ENCODE results near the gene SNRPA1. TPM values are rescaled to one million over a fixed set of nuclear protein-coding genes. Genes with fewer than 3 reads are reported as not detected.

Gene SNRPA1
- total RNA-seq, 1 donor from 2014 or later = 26.8 TPM

DNA sequence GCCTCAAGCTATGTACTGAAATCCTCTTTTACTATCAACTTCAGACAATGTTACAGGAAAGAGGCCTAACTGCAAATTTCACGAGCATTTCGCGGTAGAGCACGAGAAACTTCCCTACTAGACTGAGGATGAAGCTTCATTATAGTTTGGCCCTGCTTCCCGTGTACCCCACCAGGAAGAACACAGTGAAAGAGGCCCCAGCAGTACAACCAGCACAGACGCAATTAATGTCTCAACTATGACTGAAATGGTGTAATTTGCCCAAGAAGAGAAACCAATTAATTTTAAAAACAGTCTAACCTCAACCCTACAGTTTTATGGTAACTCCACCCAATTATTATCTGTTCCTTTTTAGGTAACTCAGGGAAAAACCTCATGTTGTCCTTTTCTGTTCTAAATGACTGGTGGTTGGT is 55.3 kb downstream of the SNRPA1 start:
- Histone ChIP-seq H3K4me3 (no peak overlapping the region), H3K9me3 (replicated peaks) (no peaks in the 10 kb centered on the region), H3K36me3 (peaks cover 12% of the 10 kb centered on the region), H3K4me1 (peaks cover 73% of the 10 kb centered on the region), H3K27me3 (ENCODE audit: low read depth) (no peaks in the 10 kb centered on the region), H3K27ac (replicated peaks) (peak overlapping the region; percentile 45)
- DNase-seq = no peak
- intact Hi-C loops (cut with micrococcal nuclease) = loop anchor here (10.0 kb wide), 1 partner anchor 115 kb away; no protein-coding TSS in a partner anchor
- TF ChIP-seq, protein P1, sequence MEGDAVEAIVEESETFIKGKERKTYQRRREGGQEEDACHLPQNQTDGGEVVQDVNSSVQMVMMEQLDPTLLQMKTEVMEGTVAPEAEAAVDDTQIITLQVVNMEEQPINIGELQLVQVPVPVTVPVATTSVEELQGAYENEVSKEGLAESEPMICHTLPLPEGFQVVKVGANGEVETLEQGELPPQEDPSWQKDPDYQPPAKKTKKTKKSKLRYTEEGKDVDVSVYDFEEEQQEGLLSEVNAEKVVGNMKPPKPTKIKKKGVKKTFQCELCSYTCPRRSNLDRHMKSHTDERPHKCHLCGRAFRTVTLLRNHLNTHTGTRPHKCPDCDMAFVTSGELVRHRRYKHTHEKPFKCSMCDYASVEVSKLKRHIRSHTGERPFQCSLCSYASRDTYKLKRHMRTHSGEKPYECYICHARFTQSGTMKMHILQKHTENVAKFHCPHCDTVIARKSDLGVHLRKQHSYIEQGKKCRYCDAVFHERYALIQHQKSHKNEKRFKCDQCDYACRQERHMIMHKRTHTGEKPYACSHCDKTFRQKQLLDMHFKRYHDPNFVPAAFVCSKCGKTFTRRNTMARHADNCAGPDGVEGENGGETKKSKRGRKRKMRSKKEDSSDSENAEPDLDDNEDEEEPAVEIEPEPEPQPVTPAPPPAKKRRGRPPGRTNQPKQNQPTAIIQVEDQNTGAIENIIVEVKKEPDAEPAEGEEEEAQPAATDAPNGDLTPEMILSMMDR (IDR thresholded peaks at IDR 0.05; ENCODE audit: borderline replicate concordance) = no peak

DNA sequence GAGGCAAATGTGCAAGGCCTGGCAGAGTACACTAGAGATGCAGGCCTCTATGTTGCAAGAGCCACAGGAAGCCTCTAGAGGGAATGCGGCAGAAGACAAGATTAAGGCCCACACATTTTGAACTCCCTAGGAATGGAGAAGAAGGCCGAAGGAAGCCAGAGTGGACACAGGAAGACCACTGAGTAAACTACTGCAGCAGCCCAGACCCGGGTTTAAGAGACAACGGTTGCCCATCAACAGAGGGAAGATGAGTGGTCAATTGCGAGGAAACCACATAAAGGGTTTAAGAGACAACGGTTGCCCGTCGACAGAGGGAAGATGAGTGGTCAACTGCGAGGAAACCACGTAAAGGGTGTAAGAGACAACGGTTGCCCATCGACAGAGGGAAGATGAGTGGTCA is 57.8 kb downstream of the SNRPA1 start:
- H3K9me3 ChIP-seq (replicated peaks) = no peaks in the 10 kb centered on the region
- intact Hi-C loops (cut with micrococcal nuclease) = no loop called here
- no peaks in the 10 kb centered on the region for H3K27me3 ChIP-seq (ENCODE audit: low read depth)
- DNase-seq = no peak
- H3K36me3 ChIP-seq = peaks cover 19% of the 10 kb centered on the region
- TF ChIP-seq, protein P1 (IDR thresholded peaks at IDR 0.05; ENCODE audit: borderline replicate concordance) = no peak
- no peak overlapping the region for H3K27ac ChIP-seq (replicated peaks)
- no peak overlapping the region for H3K4me3 ChIP-seq
- H3K4me1 ChIP-seq = peaks cover 60% of the 10 kb centered on the region

DNA sequence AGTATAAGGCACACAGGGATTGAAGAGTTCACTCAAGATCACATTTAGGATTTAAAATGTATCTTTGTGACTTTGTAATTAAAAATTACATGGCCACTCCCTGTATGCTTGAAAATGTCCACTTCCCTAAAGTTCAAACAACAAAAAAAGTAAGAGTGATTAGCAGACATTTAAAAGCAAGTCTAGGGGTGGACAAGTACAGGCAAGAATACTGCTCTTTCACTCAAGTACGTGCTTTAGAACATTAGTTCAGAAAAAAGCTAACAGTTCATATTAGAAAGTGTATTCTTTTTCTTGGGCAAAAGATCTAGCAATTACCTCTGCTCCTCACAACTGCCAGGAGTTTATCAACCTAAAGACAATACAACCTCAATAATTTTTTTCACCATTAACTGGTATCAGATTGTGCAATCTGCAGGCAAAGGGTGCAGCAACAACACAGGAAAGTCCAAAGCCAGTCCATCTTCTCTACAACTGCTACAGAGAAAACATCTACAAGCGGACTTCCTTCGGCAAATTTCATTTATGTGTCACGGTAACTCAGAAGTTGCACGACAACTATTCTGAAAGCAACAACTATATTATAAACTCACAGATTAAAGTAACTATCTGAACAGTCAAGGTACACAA is 61.3 kb downstream of the SNRPA1 start:
- Histone ChIP-seq H3K27ac (replicated peaks) (no peak overlapping the region), H3K27me3 (ENCODE audit: low read depth) (no peaks in the 10 kb centered on the region), H3K4me1 (peaks cover 35% of the 10 kb centered on the region), H3K4me3 (no peak overlapping the region), H3K9me3 (replicated peaks) (peaks cover 9% of the 10 kb centered on the region), H3K36me3 (peaks cover 30% of the 10 kb centered on the region)
- intact Hi-C loops (cut with micrococcal nuclease) = no loop called here
- TF ChIP-seq, protein P1 (IDR thresholded peaks at IDR 0.05; ENCODE audit: borderline replicate concordance) = no peak
- no peak for DNase-seq

DNA sequence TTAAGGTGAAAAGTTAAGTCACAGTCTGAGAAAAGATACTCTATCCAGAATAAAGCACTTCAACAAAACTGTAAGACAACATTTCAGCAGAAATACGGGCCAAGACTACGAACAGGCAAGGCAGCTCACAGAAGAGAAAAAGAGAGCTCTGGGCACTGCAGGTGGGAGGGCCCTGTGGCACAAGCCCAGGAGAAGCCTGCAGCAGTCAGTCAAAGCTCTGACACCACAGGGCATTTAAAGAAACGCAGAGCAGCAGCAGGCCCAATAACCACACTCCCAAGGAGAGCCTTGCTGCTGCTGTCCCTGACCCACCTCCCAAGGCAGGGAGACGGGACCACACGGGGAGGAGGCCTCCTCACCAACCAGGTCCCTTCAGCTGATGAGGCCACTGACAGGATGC is 62.4 kb downstream of the SNRPA1 start:
- no peak overlapping the region for H3K27ac ChIP-seq (replicated peaks)
- H3K4me3 ChIP-seq = no peak overlapping the region
- peaks cover 20% of the 10 kb centered on the region for H3K9me3 ChIP-seq (replicated peaks)
- DNase-seq = no peak
- H3K27me3 ChIP-seq (ENCODE audit: low read depth) = no peaks in the 10 kb centered on the region
- H3K4me1 ChIP-seq = peaks cover 32% of the 10 kb centered on the region
- intact Hi-C loops (cut with micrococcal nuclease) = no loop called here
- TF ChIP-seq, protein P1 (IDR thresholded peaks at IDR 0.05; ENCODE audit: borderline replicate concordance) = no peak
- peaks cover 39% of the 10 kb centered on the region for H3K36me3 ChIP-seq

Other genes starting within 250 kb of the SNRPA1 start
- gene CHSY1, start 43.2 kb downstream of the SNRPA1 start, total RNA-seq = 15.1 TPM
- gene SELENOS, start 17.8 kb downstream of the SNRPA1 start, total RNA-seq = 50.6 TPM
- 28.6 TPM for gene PCSK6, start 194.5 kb upstream of the SNRPA1 start, total RNA-seq

All from left ventricle myocardium inferior (tissue), 1 donor.